ENCODE measurements around the gene VAPA.

Gene VAPA

DNA sequence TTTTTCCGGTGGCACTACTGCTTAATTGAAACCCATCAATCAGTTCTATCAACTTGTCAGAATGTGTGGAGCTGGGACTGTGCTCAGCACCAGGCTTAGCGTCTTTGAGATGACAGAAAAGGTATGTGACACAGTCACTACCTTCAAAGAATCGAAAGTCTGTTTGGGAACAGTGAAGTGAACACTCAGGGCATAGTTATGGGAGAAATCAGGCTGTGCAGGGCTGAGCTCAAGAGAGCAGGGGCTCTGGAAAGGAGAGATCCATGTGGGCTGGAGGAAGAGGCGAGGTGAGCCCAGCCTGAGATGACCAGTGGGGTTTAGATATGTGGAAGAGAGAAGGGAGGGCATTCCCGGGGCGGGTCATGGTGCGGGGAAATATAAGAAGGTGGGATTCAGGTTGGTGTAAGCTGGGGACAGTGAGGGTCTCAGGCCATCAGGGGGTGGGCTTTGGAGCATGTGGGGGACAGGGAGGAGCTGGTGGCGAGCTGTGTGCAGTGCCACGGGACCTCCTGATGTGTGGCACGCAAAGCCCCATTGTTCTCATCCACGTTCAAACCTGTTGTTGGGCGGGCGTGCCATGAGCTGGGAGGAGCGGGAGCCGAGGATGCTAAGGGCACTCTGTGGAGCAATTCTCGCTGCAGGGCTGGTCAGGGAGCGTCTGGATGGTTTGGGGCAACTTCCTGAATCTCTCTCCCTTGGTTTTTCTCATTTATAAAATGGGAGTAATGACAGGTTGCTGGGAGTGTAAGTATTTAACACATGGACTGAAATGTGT lies 72.5 kb downstream of the VAPA start:
- DNase-seq = no peak

DNA sequence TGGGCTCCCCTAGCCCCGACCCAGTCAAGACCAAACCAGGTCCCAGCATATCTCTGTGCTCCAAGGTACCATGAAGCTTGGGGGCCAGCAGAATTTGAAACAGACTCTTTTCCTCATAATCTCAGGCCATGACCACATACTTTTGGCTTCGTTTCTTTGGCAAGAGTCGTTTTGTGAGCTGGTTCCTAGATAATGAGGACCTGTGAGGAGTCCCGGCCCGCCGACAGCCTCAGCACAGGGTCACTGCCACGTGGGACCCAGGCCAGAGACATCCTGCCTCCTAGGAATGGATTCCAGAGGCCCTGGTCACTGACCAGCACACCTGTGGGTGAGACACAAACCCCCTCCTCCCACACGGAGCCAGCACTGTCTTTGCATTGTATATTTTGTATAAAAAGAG lies 73.5 kb downstream of the VAPA start:
- no peak for DNase-seq

DNA sequence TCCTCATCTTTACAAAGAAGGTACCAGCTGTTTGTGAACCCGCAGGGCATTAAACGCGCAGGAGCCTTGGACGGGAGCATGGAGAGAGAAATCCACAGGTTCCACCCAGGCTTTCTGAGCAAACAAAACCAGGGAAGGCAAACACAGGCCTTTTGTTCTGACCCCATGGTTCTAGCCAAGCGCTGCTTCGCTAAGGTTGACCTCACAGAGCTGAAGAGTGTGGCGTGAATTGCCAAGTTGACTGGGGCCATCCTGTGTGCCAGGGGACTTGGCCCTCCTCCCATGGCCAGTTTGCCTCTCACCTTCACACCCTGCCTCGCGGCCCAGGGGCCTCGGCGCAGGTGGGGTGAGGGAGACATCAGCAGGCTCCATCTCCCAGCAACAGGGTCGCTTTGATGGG lies 74.1 kb downstream of the VAPA start:
- no peak for DNase-seq

DNA sequence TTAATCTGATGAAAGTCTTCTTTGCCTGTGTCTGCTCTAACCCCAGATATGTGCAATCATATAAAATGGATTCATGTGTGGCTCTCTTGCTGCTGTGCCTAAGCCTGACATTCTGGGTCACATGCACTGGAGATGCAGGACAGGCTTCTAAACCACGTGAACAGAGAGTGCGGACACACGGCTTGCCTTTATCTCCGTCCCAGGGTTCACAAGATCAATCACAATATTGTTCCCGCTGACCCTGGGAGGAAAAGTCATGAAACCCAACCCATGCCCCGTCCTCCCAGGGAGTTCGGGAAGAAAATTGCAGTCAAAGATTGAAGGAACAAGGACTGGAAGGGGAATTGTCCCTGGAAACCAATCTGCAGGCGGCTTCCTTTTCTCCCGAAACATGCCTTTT lies 74.8 kb downstream of the VAPA start:
- DNase-seq = no peak

DNA sequence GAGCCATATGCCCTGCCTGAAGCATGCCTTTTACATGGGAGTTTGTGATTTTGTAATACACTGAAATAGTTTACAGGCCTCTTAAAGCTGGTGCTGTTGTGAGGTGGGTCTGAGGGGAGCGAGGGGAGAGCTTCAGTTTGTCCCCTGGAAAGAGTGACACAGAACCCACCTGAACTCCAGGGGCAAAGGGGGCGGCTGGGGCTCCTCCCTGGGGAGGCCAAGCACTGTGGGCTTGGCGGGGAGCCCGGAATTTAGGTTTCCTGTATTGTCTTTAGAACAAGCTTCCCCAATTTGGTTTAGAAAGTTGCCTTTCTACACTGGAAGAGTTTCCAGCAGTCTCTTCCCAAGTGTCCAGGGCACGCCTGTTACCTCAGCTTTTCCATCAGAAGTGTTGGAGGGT lies 75.7 kb downstream of the VAPA start:
- no peak for DNase-seq

DNA sequence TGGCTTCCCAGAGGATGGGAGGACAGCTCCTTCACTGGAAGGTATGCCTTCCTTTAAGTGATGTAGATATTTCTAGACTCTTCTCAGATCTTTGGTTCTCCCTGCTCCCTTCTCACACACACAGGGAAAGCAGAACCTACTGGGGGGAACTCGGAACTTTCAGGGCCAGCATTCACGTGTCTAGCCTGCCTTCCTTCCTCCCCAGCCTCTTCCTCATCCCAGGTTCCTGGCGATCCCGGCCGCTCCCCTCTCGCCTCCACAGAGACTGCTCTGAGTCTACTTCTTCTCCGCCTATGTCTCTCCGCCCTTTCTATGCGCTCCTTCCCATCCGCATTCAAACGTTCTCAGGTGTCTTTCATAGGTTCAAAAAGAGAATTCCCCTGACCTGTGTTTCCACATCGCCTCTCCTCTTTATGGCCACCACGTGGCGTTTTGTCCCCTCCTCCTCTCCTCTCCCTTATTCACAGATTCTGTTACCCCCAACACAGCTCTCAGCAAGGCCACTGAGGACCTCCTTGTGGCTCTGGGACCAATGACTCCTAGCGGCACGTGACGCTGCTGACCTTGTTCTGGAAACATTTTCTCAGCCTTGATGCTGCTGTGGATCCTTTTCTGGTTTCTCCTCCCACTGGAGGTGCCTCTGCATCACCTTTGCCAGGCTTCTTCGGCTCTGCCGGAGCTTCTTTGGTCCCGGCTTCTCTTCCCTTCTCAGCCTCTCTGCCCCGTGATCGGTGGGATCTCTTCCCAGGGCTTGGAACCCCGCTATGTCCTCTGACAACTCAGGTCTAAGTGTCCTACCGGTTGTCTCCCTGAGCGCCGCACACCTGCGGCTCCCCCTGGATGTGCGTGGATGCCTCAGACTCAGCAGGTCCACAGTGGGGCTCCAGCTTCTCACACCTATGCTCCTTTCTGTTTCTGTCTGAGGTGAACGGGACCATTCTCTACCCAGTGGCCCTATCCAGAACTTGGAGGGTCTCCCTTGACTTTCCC lies 77.5 kb downstream of the VAPA start:
- no peak for DNase-seq

DNA sequence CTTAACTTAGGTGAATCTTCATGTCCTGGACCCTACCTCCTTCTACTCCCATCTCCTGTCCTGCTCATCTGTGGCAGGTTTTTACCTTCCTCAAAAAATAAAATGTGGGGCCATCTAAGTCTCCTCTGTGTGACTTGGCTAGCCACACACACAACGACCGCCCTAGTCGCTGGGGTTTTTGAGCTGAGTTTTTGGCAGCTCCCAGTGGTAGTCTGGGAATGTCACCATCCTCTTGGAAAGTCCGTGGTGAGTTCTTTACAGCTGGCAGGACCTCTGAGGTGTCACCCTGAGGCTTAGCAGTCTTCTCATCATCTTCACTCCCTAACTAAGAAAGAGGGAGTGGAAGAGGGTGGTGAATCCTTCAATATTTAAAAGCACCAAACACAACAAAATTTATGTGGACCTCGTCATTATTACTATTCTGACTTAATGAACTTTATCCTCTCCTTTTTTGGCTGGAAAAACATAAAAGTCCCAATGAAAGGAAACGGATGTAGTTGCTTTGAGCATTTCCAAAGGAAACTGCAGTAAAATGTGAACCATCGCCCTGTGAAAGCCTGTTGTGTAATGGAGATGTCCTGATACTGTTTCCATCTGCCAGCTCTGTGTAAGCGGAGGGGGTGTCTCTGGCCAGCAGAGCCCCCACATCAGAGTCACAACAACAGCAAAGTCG lies 78.6 kb downstream of the VAPA start:
- DNase-seq = no peak

DNA sequence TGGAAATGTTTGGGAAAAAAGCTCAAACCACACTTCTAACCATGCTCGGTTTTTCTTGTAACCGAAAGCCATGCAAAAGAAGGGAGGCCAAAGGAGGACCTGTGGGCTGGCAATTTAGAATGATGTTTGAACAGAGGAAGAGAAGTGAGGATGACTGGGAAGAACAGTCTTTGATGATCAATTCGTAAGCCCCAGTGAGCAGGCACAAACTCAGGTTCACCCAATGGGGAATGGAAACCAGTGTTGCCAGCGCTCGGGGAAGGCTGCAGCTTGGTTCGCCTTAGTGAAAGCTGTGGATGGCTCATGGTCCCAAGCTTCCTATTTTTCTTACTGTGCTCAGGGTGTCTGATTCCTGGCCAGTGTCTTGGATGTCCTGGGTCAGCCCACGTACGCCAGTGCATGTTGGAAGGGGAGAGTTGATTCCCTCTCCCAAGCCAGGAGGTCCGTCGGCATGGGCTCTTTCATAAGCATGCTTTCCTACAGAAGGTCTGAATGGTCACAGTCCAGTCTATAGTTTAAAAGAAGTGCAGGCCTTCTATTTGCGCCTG lies 79.2 kb downstream of the VAPA start:
- no peak for DNase-seq

DNA sequence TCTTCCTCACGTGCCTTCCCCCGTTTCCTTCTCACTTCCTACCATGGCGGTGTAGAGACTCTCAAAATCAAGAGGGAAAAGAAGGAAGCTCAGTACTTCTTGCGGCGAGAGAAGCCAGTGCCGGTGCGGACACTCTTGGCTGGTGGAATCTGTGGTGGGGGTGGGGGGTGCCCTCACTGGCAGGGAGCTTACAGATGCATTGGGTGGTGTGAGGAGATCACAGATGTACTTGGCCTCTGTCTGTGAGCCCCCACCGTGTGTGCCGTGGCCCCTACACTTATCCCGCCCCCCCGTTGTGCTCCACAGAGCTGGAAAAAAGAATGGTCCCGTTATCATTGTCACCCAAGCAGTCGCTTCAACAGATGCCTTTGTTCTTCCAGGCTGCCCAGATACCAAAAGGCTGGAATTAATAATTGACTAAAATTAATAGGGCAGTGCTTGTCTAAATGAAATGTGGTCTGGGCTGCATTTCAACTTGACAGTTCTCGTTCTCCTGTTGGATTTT lies 79.8 kb downstream of the VAPA start:
- DNase-seq = no peak

DNA sequence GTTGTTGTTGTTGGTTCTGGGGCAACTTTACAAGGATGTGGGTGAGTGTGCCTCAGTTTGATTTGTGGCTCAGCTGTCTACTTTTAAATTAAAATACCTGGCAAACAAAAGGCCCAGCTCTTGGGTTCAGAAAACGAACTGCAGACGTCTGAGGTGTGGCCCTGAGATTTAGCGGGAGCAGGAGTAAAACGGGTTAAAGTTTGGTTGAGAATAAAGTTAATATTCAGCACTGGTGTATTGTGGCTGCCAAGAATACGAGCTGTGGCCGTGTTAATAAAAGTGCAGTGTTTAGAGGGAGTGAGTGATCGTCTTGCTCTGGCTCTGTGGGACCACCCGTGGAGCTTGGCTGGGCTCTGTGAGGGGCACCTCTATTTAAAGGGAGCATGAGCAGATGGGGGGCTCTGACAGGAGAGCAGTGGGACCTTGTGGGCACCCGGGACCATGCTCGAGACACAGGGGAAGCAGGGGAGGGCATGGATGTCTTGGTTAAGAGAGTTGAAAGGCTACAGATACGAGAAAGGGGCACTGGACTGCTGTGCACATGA lies 80.3 kb downstream of the VAPA start:
- no peak for DNase-seq

DNA sequence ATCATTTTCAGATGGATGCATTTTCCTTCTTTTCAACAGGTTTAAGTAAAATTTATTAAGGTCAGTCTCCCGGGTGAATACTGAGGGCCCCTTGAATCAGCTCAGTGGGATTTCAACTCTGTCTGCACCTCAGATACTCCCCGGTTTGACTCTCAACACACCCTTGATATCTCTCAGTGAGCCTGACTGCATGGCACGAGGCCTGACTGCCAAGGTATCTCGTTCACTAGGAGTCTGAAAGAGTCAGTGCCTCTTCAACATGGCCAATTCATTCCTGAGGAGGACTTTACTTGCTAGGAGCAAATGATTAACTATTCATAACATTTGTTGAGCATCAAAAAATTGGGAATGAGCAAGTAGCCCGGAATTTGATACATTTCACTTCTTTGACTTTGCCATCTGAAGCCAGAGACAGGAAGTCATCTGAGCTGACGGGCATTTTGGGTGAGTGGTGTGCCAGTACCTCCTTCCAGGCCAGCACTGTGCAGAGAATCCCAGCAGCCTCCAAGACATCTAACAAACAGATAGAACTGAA lies 81.0 kb downstream of the VAPA start:
- DNase-seq = no peak

DNA sequence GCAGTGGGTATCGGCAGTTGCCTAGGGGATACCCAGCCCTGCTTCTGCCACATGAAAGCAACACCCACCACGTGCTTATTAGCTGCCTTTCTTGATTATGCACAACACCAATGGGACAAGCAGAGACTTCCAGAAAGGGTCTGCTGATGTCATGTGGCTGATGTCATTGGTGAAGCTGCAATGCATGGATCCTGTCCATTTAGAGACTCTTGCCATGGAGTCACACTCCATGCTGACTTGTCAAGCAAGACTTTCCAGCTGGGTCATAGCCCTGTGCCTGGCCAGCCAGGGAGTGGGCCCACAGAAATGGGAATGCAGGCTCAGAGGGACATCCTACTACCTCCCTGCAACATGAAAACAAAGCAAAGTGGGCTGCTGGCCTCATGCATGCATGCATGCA lies 81.8 kb downstream of the VAPA start:
- DNase-seq = no peak

DNA sequence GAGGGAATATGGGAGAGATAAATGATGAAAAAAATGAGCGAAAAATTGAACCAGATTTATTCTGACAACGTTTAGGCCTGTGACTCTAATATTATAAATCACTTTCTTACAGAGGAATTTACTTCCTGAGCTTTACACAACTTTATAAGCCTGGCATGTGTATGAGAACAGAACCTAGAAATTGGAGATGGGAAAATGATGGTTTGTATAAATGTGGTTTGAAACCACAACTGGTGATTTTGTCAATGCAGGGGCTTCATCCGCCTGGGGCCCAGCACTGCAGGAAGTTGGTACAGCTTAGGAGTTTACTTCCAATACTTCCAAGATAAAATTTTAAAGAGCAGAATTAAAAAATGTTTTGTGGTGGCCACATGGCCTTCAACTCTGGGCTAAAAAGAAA lies 82.3 kb downstream of the VAPA start:
- no peak for DNase-seq

DNA sequence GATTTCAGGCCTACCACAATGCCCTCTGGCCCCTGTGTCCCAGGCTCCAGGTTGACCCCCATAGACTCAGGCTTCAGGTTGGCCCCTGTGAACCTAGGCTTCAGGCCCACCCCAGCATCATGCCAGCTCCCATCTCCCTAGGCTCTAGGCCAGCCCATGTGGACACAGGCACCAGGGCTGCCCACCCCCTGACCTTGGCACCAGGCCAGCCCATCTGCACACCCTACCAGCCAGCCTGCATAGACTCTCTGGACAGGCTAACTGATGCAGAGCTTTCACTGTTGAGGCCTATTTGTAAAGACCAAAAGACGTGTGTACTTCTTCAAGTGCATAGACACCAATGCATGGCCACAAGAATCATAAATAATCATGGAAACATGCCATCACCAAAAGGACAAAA lies 83.9 kb downstream of the VAPA start:
- no peak for DNase-seq

DNA sequence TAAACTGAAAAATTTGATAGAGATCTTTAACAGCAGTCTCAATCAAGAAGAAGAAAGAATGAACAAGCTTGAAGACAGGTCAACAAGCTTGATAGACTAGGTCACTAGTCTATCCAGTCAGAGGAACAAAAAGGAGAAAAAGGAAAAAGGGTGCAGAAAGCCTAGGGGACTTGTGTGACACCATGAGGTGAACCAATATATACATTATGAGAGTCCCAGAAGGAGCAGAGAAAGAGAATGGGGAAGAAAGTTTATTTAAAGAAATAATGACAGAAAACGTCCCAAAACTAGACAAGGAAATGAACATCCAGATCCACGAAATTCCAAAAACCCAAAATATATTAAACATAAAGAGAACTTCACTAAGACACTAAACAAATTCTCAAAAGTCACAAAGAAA lies 84.5 kb downstream of the VAPA start:
- DNase-seq = no peak

DNA sequence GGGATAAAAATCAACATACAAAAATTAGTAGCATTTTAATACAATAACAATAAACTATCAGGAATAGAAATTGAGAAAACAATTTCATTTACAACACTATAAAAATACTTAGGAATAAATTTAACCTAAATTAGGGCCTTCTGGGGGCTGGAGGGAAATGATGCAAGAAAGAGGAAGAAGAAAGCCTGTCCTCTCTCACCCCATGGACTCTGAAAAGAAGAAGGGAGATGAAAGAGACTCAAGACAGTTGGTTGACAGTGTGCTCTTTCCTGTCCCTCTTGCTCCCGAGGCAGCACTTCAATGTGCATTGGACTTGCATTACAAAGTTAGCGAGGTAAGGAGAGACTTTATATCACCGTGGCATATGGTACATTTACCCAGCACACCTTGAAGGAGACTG lies 88.5 kb downstream of the VAPA start:
- no peak for DNase-seq

DNA sequence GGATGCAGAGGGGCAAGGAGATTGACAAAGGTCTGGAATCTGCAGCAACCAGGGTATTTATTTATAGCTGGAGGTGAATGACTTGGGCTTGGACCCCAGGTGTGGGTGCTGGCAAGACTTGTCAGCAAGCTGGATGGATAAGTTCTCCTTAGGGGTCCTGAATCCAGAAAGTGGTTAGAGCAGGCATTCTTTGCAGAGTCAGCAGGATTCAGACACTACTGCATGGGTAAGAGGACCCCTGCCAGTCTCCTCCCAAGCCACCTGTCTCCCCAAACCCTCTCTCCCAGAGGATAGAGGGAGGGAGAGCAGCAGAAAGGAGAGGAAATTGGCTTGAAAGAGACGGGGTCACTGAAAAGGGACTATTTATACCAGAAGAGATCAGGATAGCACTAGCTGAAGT lies 89.5 kb downstream of the VAPA start:
- DNase-seq = no peak

DNA sequence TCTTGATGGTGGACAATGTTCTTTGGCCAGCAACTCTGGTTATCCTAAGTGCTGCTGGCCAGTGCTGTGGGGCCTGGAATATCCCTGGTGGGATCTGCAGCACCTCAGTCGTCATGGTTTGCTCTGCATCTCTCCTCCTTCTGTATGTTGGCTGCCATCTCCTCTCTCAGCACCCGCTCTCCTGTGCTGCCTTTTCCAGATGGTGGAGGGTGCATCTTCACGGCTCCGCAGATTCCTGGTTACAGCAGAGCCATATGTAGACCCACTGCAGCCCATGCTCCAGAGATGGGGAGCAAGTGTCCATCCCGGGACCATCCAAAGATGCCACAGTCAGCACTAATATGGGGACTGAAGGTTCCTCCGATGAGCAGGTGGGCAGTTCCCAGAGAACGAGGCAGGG lies 90.0 kb downstream of the VAPA start:
- DNase-seq = no peak

DNA sequence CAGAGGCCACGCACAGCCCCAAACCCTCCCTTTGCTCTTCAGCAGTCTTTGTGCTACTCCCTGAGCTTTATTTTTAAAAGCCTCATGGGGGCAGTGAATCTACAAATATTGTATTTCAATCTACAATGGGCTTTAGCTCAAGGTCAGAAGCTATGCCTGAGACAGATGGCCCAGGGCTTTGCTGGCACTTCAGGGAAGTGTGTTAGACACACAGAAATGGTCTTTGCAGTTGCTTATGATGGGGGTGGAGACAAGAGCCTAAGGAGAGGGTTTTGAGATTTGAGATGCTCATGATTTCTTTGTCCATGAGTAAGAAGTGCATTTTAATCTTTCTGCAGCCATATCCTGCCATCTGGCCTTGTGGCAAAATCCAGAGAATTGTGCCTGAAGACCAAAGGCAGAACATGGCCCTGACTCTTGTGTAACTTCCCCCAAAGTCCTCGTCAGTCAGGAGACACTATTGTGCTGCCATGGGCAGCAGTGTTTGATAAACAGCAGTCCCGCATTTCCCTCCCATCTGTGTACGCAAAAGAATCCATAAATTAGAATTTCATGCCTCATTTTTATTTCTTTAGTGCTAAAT lies 92.6 kb downstream of the VAPA start:
- no peak for DNase-seq

DNA sequence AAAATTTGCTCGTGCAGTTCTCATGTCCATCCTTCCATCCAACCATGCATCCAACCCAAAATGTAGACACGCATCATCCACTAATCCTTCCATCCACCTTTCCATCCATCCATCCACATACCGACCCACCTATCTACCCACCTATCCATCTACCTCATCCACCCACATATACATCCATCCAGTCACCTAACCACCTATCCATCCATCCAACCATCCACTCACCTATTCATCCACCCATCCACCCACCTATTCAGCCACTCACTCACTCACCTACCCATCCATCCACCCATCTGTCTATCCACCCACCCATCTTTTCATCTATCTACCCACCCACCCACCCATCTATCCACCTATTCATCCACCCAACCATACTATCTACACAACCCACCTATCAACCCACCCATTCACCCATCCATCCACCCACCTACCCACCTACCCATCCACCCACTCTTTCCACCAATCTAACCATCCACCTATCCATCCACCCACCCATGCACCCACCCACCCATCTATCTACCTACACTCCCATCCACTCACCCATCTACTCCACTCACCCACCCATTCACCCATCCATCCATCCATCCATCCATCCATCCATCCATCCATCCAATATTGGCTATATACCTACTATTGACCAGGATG lies 94.3 kb downstream of the VAPA start:
- no peak for DNase-seq

Data from cortex of kidney (tissue), 1 donor.